Keratinocyte (primary cell): ENCODE data around the gene SULT1C4. TPM values are rescaled to one million over a fixed set of nuclear protein-coding genes. Genes with fewer than 3 reads are reported as not detected.

ENCODE experiments used
- DNase-seq: peaks from one replicate; pipeline ENCODE4 v3.0.0-alpha.2; 2011; ENCODE audit warnings: low read depth, missing footprints, low spot score
- FAIRE-seq: peaks from 2 replicates; lab custom pipeline; 2011; peaks lifted over from hg19 to GRCh38; lab: Jason Lieb, UNC
- H2AFZ ChIP-seq: 2 replicates; pipeline ENCODE4 v1.6.0; 2012; ENCODE audit warnings: low read length, control low read depth, inconsistent platforms; ENCODE audit not compliant: control insufficient read depth
- H3K27ac ChIP-seq: 2 replicates; pipeline ENCODE4 v1.5.1; 2011; ENCODE audit warnings: low read length; ENCODE audit not compliant: control insufficient read depth, insufficient read depth
- H3K27me3 ChIP-seq: 3 replicates; pipeline ENCODE4 v1.6.0; 2011; ENCODE audit warnings: low read length; ENCODE audit not compliant: control insufficient read depth, insufficient read depth; ENCODE audit errors: extremely low read depth
- H3K36me3 ChIP-seq, 2 experiments: 2 replicates in 1 of 2; 3 replicates in 1 of 2; pipeline ENCODE4 v1.5.1; 2011; ENCODE audit warnings: low read length in 2 of 2, mild to moderate bottlenecking in 1 of 2; ENCODE audit not compliant: control insufficient read depth in 2 of 2, insufficient read depth in 2 of 2; ENCODE audit errors: extremely low read depth in 1 of 2
- H3K4me1 ChIP-seq: 3 replicates; pipeline ENCODE4 v1.5.1; 2011; ENCODE audit warnings: low read length; ENCODE audit not compliant: control insufficient read depth, insufficient read depth; ENCODE audit errors: extremely low read depth
- H3K4me2 ChIP-seq: 3 replicates; pipeline ENCODE4 v1.6.0; 2011; ENCODE audit warnings: low read depth, low read length; ENCODE audit not compliant: control insufficient read depth, insufficient read depth; ENCODE audit errors: extremely low read depth
- H3K4me3 ChIP-seq, 3 experiments: fragments of 200-600 bp in 1 of 3; sonication (generic) in 1 of 3; 2 replicates in 2 of 3; 3 replicates in 1 of 3; pipeline ENCODE4 v1.5.1; 2011 to 2016; ENCODE audit warnings: low read length in 3 of 3, mild to moderate bottlenecking in 3 of 3, control low read depth in 2 of 3, inconsistent platforms in 1 of 3, low read depth in 1 of 3, mixed read lengths in 1 of 3, mixed run types in 1 of 3, moderate library complexity in 1 of 3; ENCODE audit not compliant: control insufficient read depth in 2 of 3, insufficient read depth in 2 of 3; ENCODE audit errors: extremely low read depth in 1 of 3
- H3K79me2 ChIP-seq: 2 replicates; pipeline ENCODE4 v1.6.0; 2012; ENCODE audit warnings: low read length; ENCODE audit not compliant: control insufficient read depth, insufficient read depth
- H3K9ac ChIP-seq: 3 replicates; pipeline ENCODE4 v1.6.0; 2011; ENCODE audit warnings: low read length; ENCODE audit not compliant: control insufficient read depth, insufficient read depth; ENCODE audit errors: extremely low read depth
- H3K9me1 ChIP-seq: 3 replicates; pipeline ENCODE4 v1.6.0; 2011; ENCODE audit warnings: low read length; ENCODE audit not compliant: control insufficient read depth, insufficient read depth; ENCODE audit errors: extremely low read depth
- H3K9me3 ChIP-seq: 2 replicates; pipeline ENCODE4 v1.5.1; 2012; ENCODE audit warnings: low read depth, low read length; ENCODE audit not compliant: control insufficient read depth
- H4K20me1 ChIP-seq: 3 replicates; pipeline ENCODE4 v1.6.0; 2011; ENCODE audit warnings: low read length; ENCODE audit not compliant: control insufficient read depth, insufficient read depth; ENCODE audit errors: extremely low read depth
- CTCF ChIP-seq, 3 experiments: IDR thresholded peaks in 1 of 3; conservative IDR thresholded peaks in 1 of 3; optimal IDR thresholded peaks in 1 of 3; 2 replicates in 2 of 3; 3 replicates in 1 of 3; pipeline versions ENCODE3 to v1.5.1; 2011; ENCODE audit warnings: low read length in 3 of 3, mild to moderate bottlenecking in 3 of 3, moderate library complexity in 2 of 3, control low read depth in 1 of 3, inconsistent platforms in 1 of 3; ENCODE audit not compliant: insufficient read depth in 2 of 3; ENCODE audit errors: extremely low read depth in 1 of 3
- EZH2 ChIP-seq: IDR thresholded peaks from one replicate; pipeline ENCODE4 v1.6.1; 2012; ENCODE audit warnings: inconsistent platforms, mild to moderate bottlenecking, low read length, moderate library complexity
- dilution Hi-C: fragments of 300-500 bp; cut with MboI; formaldehyde crosslinking; loops from one replicate; pipeline ENCODE4 v1.7.0; 2020; ENCODE audit warnings: low sequenced_read_pairs; ENCODE audit not compliant: extremely low pct_ligation_motif_present
- polyA plus RNA-seq, 5 experiments: library from polyadenylated mRNA; depleted of rRNA in 3 of 5; stranded (reverse) in 3 of 5; stranded (forward) in 1 of 5; unstranded in 1 of 5; fragments of >200 nt; gene quantifications; 1 replicate in 1 of 5; 2 replicates in 3 of 5; 3 replicates in 1 of 5; pipeline versions ENCODE4 v1.2.1 to v1.2.3, GENCODE V29; 2011 to 2012; ENCODE audit warnings: missing spikeins in 2 of 5, low read depth in 1 of 5, low replicate concordance in 1 of 5

Gene SULT1C4
- polyA plus RNA-seq, 1 donor (not counting 4 experiments of a cell fraction or from before 2014, with no cell fraction given), result not detected

DNA sequence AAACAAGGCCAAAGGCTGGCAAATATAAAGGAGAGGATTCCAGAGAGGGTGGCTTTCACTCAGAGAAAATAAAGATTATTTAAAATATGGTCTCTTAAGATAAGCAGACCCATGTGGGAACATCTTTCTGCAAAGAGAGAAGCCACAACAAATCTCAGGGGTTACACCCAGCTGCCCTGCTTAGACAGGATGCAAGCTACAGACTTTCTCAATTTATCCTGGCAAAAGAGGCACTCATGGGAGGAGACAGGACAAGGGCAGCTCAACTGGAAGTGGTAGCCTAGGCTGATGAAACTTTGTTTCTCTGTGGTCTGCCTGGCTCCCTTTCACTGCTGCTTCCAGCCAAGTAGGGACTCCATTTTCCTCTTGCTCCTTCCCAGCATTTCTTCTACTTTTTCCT, 25.9 kb upstream of the SULT1C4 start:
- no peak for FAIRE-seq
- no peak overlapping the region for H2AFZ ChIP-seq

DNA sequence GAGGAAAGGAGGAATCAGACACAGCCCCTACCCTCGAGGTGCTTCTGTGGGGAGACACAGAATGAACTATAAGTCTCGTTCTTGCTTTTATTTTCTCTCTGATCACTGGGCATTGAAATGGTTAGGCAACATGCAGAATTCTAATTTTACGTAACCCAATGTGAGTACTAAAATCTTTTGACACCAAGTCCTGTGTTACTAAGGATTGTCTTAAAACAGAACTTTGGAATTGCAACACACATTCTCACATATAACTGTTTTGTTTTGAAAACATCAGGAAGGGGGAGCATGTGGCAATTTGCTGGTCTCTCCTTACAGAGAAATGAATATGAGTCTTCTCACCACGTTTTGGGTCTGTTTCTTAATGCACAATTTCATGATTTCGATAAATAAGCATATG, 23.6 kb upstream of the SULT1C4 start:
- Histone ChIP-seq H3K9ac (no peak overlapping the region), H3K27ac (no peak overlapping the region), H3K9me3 (no peaks in the 10 kb centered on the region), H4K20me1 (no peaks in the 10 kb centered on the region), H3K27me3 (peaks cover 3% of the 10 kb centered on the region), H3K4me1 (no peaks in the 10 kb centered on the region), H3K79me2 (no peaks in the 10 kb centered on the region), H3K36me3 (no peaks in the 10 kb centered on the region), H2AFZ (no peak overlapping the region), H3K4me2 (no peak overlapping the region), H3K4me3 (no peak overlapping the region), H3K9me1 (no peaks in the 10 kb centered on the region)
- TF ChIP-seq EZH2, result no peak
- TF ChIP-seq CTCF (optimal IDR thresholded peaks at IDR 0.05 in 1 of 3, IDR thresholded peaks at IDR 0.05 in 1 of 3, conservative IDR thresholded peaks at IDR 0.05 in 1 of 3; ENCODE audit: extremely low read depth in 1 of 3, insufficient read depth in 2 of 3, low read length in 3 of 3), result no peak
- DNase-seq, result no peak
- FAIRE-seq, result no peak
- dilution Hi-C loops, result no loop called here

More for the DNA sequence above, 25.9 kb upstream of the SULT1C4 start:
- dilution Hi-C loops, result no loop called here
- Histone ChIP-seq H3K9ac (no peak overlapping the region), H4K20me1 (no peaks in the 10 kb centered on the region), H3K4me1 (no peaks in the 10 kb centered on the region), H3K79me2 (no peaks in the 10 kb centered on the region), H3K27ac (no peak overlapping the region), H3K9me1 (no peaks in the 10 kb centered on the region), H3K4me3 (no peak overlapping the region), H3K27me3 (peaks cover 3% of the 10 kb centered on the region), H3K36me3 (no peaks in the 10 kb centered on the region), H3K9me3 (no peaks in the 10 kb centered on the region), H3K4me2 (no peak overlapping the region)
- DNase-seq, result no peak
- no peak for TF ChIP-seq EZH2
- TF ChIP-seq CTCF (optimal IDR thresholded peaks at IDR 0.05 in 1 of 3, IDR thresholded peaks at IDR 0.05 in 1 of 3, conservative IDR thresholded peaks at IDR 0.05 in 1 of 3; ENCODE audit: extremely low read depth in 1 of 3, insufficient read depth in 2 of 3, low read length in 3 of 3), result no peak
